WTC11 (cell line): Measurements from ENCODE around the gene SLC31A1. TPM values are rescaled to one million over a fixed set of nuclear protein-coding genes. Genes with fewer than 3 reads are reported as not detected.

Source experiments
- ATAC-seq: fragments of 200-7000 bp; cut with Tn5 transposase; 2 replicates; pipeline ENCODE4 v1.10.0; 2021; ENCODE audit warnings: mild to moderate bottlenecking, moderate library complexity
- CTCF ChIA-PET: fragments of 300-600 bp; sonication (Branson Sonifier 250); formaldehyde crosslinking; loops from one replicate; lab custom pipeline; 2021; ENCODE audit warnings: antibody characterized with exemption; lab: Charles Lee
- POLR2A ChIA-PET: fragments of 350-600 bp; sonication (Branson Sonifier 250); formaldehyde crosslinking; loops from one replicate; lab custom pipeline; 2021; ENCODE audit warnings: antibody characterized with exemption; lab: Charles Lee
- DNase-seq: peaks from one replicate; pipeline ENCODE4 v3.0.0; 2021; ENCODE audit warnings: low spot score
- H3K27ac Mint-ChIP-seq: 2 replicates; pipeline ENCODE4 v1.8.0; 2021; ENCODE audit warnings: mixed read lengths
- H3K27me3 Mint-ChIP-seq: 2 replicates; pipeline ENCODE4 v1.8.0; 2021; ENCODE audit warnings: low read depth, mild to moderate bottlenecking, moderate library complexity, mixed read lengths
- H3K36me3 Mint-ChIP-seq: 2 replicates; pipeline ENCODE4 v1.8.0; 2021; ENCODE audit warnings: mixed read lengths
- H3K4me1 Mint-ChIP-seq: 2 replicates; pipeline ENCODE4 v1.8.0; 2022; ENCODE audit warnings: mixed read lengths
- H3K4me3 Mint-ChIP-seq: 2 replicates; pipeline ENCODE4 v1.8.0; 2021; ENCODE audit warnings: mild to moderate bottlenecking, moderate library complexity, mixed read lengths
- H3K9me3 Mint-ChIP-seq: 2 replicates; pipeline ENCODE4 v1.8.0; 2021; ENCODE audit warnings: mixed read lengths
- CBFB ChIP-seq: sonication (generic); formaldehyde crosslinking; IDR thresholded peaks from 2 replicates; pipeline ENCODE4 v1.8.1; 2022; ENCODE audit warnings: mild to moderate bottlenecking, low read depth, missing genetic modification reagents
- CREM ChIP-seq: sonication (generic); formaldehyde crosslinking; IDR thresholded peaks from 2 replicates; pipeline ENCODE4 v1.8.1; 2022; ENCODE audit warnings: mild to moderate bottlenecking, missing genetic modification reagents, moderate library complexity
- FOXJ3 ChIP-seq: sonication (generic); formaldehyde crosslinking; IDR thresholded peaks from 2 replicates; pipeline ENCODE4 v1.9.0; 2021; ENCODE audit warnings: missing genetic modification reagents, mild to moderate bottlenecking, borderline replicate concordance
- GABPB1 ChIP-seq: sonication (generic); formaldehyde crosslinking; IDR thresholded peaks from 2 replicates; pipeline ENCODE4 v1.8.1; 2023; ENCODE audit warnings: mild to moderate bottlenecking, missing genetic modification reagents
- KAT7 ChIP-seq: sonication (generic); formaldehyde crosslinking; IDR thresholded peaks from 2 replicates; pipeline ENCODE4 v1.8.1; 2023; ENCODE audit warnings: missing genetic modification reagents, mild to moderate bottlenecking, borderline replicate concordance
- NFE2L1 ChIP-seq: sonication (generic); formaldehyde crosslinking; IDR thresholded peaks from 2 replicates; pipeline ENCODE4 v1.8.1; 2023; ENCODE audit warnings: missing genetic modification reagents
- NR1H2 ChIP-seq: sonication (generic); formaldehyde crosslinking; IDR thresholded peaks from 2 replicates; pipeline ENCODE4 v1.9.0; 2021; ENCODE audit warnings: mild to moderate bottlenecking, moderate library complexity, missing genetic modification reagents
- SMAD4 ChIP-seq: sonication (generic); formaldehyde crosslinking; IDR thresholded peaks from 2 replicates; pipeline ENCODE4 v1.8.0; 2022; ENCODE audit warnings: mild to moderate bottlenecking, missing genetic modification reagents
- ZBTB21 ChIP-seq: sonication (generic); formaldehyde crosslinking; IDR thresholded peaks from 2 replicates; pipeline ENCODE4 v1.8.1; 2023; ENCODE audit warnings: mild to moderate bottlenecking, missing genetic modification reagents, borderline replicate concordance
- ZNF121 ChIP-seq: sonication (generic); formaldehyde crosslinking; IDR thresholded peaks from 2 replicates; pipeline ENCODE4 v1.8.0; 2023; ENCODE audit warnings: missing genetic modification reagents
- ZNF263 ChIP-seq: sonication (generic); formaldehyde crosslinking; IDR thresholded peaks from 2 replicates; pipeline ENCODE4 v1.8.1; 2022; ENCODE audit warnings: low read depth, mild to moderate bottlenecking, moderate library complexity, missing genetic modification reagents
- ZNF671 ChIP-seq: fragments of 250-450 bp; sonication (Bioruptor Pico); IDR thresholded peaks from 2 replicates; pipeline ENCODE4 v1.8.0; 2021; ENCODE audit warnings: mild to moderate bottlenecking
- total RNA-seq: library from RNA; stranded (reverse); gene quantifications from 3 replicates; pipeline ENCODE4 v1.2.3, GENCODE V29; 2021
- TF ChIP-seq, protein P1 (sequence below): fragments of 250-450 bp; sonication (Bioruptor Pico); IDR thresholded peaks from 2 replicates; pipeline ENCODE4 v1.9.0; 2021; ENCODE audit warnings: mild to moderate bottlenecking, borderline replicate concordance
- TF ChIP-seq, protein P2 (sequence below): sonication (generic); formaldehyde crosslinking; IDR thresholded peaks from 2 replicates; pipeline ENCODE4 v1.8.1; 2023; ENCODE audit warnings: mild to moderate bottlenecking, missing genetic modification reagents
- TF ChIP-seq, protein P3 (sequence below): sonication (generic); formaldehyde crosslinking; IDR thresholded peaks from 2 replicates; pipeline ENCODE4 v1.8.0; 2023; ENCODE audit warnings: missing genetic modification reagents
- TF ChIP-seq, protein P4 (sequence below): fragments of 250-450 bp; sonication (Bioruptor Pico); IDR thresholded peaks from 2 replicates; pipeline ENCODE4 v1.9.0; 2021; ENCODE audit warnings: mild to moderate bottlenecking
- TF ChIP-seq, protein P5 (sequence below): sonication (generic); formaldehyde crosslinking; IDR thresholded peaks from 2 replicates; pipeline ENCODE4 v1.8.0; 2022; ENCODE audit warnings: mild to moderate bottlenecking, missing genetic modification reagents
- TF ChIP-seq, protein P6 (sequence below): sonication (generic); formaldehyde crosslinking; IDR thresholded peaks from 2 replicates; pipeline ENCODE4 v1.8.0; 2022; ENCODE audit warnings: mild to moderate bottlenecking, missing genetic modification reagents
- TF ChIP-seq, protein P7 (sequence below): fragments of 250-450 bp; sonication (Bioruptor Pico); conservative IDR thresholded peaks from 2 replicates; pipeline ENCODE4 v1.9.0; 2021; ENCODE audit warnings: mild to moderate bottlenecking

Gene SLC31A1
- total RNA-seq, 1 experiment from 2014 or later, result 43.9 TPM

DNA sequence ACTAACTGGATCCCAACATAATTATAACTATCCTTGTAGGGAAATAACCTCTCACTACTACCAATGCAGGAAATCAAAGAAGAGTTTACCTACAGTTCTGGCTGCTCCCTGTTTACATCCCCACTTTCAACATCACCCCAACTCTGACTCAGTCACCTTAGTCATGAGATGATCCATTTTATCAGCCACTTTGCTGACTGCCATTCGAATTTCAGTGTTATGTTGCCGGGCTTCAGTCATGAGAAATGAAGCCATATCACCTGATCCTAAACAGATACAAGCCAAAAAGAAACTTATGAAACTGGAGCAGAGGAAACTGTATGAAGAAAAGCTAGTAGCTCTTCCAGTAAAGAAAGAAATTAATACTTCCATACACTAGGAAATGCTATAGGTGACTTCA lies 36.8 kb upstream of the SLC31A1 start:
- ChIA-PET POLR2A (no interaction called here), CTCF (no interaction called here)
- TF ChIP-seq, protein P1, sequence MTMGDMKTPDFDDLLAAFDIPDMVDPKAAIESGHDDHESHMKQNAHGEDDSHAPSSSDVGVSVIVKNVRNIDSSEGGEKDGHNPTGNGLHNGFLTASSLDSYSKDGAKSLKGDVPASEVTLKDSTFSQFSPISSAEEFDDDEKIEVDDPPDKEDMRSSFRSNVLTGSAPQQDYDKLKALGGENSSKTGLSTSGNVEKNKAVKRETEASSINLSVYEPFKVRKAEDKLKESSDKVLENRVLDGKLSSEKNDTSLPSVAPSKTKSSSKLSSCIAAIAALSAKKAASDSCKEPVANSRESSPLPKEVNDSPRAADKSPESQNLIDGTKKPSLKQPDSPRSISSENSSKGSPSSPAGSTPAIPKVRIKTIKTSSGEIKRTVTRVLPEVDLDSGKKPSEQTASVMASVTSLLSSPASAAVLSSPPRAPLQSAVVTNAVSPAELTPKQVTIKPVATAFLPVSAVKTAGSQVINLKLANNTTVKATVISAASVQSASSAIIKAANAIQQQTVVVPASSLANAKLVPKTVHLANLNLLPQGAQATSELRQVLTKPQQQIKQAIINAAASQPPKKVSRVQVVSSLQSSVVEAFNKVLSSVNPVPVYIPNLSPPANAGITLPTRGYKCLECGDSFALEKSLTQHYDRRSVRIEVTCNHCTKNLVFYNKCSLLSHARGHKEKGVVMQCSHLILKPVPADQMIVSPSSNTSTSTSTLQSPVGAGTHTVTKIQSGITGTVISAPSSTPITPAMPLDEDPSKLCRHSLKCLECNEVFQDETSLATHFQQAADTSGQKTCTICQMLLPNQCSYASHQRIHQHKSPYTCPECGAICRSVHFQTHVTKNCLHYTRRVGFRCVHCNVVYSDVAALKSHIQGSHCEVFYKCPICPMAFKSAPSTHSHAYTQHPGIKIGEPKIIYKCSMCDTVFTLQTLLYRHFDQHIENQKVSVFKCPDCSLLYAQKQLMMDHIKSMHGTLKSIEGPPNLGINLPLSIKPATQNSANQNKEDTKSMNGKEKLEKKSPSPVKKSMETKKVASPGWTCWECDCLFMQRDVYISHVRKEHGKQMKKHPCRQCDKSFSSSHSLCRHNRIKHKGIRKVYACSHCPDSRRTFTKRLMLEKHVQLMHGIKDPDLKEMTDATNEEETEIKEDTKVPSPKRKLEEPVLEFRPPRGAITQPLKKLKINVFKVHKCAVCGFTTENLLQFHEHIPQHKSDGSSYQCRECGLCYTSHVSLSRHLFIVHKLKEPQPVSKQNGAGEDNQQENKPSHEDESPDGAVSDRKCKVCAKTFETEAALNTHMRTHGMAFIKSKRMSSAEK (CRISPR knock-in tag), result no peak
- TF ChIP-seq ZNF121 (no peak), CREM (CRISPR knock-in tag) (no peak), KAT7 (CRISPR knock-in tag) (no peak), ZBTB21 (CRISPR knock-in tag) (no peak), ZNF263 (no peak), NFE2L1 (no peak), SMAD4 (no peak), CBFB (CRISPR knock-in tag) (no peak), ZNF671 (CRISPR knock-in tag) (no peak), NR1H2 (no peak), GABPB1 (CRISPR knock-in tag) (no peak), FOXJ3 (CRISPR knock-in tag) (no peak)
- TF ChIP-seq, protein P2, sequence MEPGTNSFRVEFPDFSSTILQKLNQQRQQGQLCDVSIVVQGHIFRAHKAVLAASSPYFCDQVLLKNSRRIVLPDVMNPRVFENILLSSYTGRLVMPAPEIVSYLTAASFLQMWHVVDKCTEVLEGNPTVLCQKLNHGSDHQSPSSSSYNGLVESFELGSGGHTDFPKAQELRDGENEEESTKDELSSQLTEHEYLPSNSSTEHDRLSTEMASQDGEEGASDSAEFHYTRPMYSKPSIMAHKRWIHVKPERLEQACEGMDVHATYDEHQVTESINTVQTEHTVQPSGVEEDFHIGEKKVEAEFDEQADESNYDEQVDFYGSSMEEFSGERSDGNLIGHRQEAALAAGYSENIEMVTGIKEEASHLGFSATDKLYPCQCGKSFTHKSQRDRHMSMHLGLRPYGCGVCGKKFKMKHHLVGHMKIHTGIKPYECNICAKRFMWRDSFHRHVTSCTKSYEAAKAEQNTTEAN (CRISPR knock-in tag), result no peak
- TF ChIP-seq, protein P3, sequence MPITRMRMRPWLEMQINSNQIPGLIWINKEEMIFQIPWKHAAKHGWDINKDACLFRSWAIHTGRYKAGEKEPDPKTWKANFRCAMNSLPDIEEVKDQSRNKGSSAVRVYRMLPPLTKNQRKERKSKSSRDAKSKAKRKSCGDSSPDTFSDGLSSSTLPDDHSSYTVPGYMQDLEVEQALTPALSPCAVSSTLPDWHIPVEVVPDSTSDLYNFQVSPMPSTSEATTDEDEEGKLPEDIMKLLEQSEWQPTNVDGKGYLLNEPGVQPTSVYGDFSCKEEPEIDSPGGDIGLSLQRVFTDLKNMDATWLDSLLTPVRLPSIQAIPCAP (CRISPR knock-in tag), result no peak
- TF ChIP-seq, protein P4, sequence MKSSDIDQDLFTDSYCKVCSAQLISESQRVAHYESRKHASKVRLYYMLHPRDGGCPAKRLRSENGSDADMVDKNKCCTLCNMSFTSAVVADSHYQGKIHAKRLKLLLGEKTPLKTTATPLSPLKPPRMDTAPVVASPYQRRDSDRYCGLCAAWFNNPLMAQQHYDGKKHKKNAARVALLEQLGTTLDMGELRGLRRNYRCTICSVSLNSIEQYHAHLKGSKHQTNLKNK, result no peak
- TF ChIP-seq, protein P5, sequence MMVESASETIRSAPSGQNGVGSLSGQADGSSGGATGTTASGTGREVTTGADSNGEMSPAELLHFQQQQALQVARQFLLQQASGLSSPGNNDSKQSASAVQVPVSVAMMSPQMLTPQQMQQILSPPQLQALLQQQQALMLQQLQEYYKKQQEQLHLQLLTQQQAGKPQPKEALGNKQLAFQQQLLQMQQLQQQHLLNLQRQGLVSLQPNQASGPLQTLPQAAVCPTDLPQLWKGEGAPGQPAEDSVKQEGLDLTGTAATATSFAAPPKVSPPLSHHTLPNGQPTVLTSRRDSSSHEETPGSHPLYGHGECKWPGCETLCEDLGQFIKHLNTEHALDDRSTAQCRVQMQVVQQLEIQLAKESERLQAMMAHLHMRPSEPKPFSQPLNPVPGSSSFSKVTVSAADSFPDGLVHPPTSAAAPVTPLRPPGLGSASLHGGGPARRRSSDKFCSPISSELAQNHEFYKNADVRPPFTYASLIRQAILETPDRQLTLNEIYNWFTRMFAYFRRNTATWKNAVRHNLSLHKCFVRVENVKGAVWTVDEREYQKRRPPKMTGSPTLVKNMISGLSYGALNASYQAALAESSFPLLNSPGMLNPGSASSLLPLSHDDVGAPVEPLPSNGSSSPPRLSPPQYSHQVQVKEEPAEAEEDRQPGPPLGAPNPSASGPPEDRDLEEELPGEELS (CRISPR knock-in tag), result no peak
- TF ChIP-seq, protein P6, sequence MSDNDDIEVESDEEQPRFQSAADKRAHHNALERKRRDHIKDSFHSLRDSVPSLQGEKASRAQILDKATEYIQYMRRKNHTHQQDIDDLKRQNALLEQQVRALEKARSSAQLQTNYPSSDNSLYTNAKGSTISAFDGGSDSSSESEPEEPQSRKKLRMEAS, result no peak
- TF ChIP-seq, protein P7, sequence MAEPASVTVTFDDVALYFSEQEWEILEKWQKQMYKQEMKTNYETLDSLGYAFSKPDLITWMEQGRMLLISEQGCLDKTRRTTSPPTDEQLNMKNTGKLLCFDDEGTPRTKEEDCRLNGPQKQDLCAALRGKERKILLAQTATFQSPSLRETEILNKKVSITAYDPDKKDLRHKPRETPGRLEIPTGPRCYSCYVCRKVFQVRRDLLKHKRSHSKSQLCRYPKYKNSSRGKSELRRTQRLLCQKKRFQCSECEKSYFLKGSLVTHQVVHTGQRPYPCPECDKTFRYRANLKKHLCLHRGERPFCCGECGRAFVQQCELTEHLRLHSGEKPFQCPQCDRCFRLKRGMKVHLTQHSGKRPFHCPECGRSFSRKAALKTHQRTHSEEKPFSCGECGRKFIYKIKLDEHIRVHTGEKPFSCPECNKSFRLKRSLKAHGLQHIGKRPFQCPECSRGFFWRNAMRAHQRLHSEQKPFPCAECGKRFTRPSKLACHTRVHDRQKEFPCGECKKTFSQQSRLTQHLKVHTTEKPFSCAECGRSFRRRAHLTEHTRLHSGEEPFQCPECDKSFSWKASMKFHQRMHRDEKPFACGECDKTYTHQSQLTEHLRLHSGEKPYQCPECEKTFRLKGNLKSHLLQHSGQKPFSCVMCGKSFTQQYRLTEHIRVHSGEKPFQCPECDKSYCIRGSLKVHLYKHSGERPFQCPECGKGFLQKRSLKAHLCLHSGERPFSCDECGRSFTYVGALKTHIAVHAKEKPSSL, result no peak

More for the DNA sequence above, 36.8 kb upstream of the SLC31A1 start:
- no peaks in the 10 kb centered on the region for H3K27me3 Mint-ChIP-seq
- DNase-seq, result no peak
- no peak overlapping the region for H3K27ac Mint-ChIP-seq
- H3K4me3 Mint-ChIP-seq, result no peak overlapping the region
- no peak for ATAC-seq
- H3K4me1 Mint-ChIP-seq, result no peaks in the 10 kb centered on the region
- H3K36me3 Mint-ChIP-seq, result peaks cover 49% of the 10 kb centered on the region
- H3K9me3 Mint-ChIP-seq, result no peaks in the 10 kb centered on the region
